Hepatocyte (in vitro differentiated cells): Measurements from ENCODE around the gene BBS1. TPM values are rescaled to one million over a fixed set of nuclear protein-coding genes. Genes with fewer than 3 reads are reported as not detected.

Experiments used
- DNase-seq: peaks from one replicate; pipeline ENCODE4 v3.0.0-alpha.2; 2016; ENCODE audit warnings: low spot score
- H2AFZ ChIP-seq: fragments of 200-600 bp; sonication (generic); 2 replicates; pipeline ENCODE4 v1.6.0; 2016; ENCODE audit warnings: antibody characterized with exemption, mild to moderate bottlenecking
- H3K27ac ChIP-seq: fragments of 200-600 bp; sonication (generic); 2 replicates; pipeline ENCODE4 v1.5.1; 2016; ENCODE audit warnings: mild to moderate bottlenecking
- H3K27me3 ChIP-seq: fragments of 200-600 bp; sonication (generic); 2 replicates; pipeline ENCODE4 v1.6.1; 2016
- H3K36me3 ChIP-seq: fragments of 200-600 bp; sonication (generic); replicated peaks from 2 replicates; pipeline ENCODE4 v1.5.1; 2016; ENCODE audit warnings: low read depth; ENCODE audit not compliant: insufficient read depth
- H3K4me1 ChIP-seq: fragments of 200-600 bp; sonication (generic); 2 replicates; pipeline ENCODE4 v1.5.1; 2016; ENCODE audit warnings: mild to moderate bottlenecking, moderate library complexity; ENCODE audit not compliant: insufficient read depth
- H3K4me2 ChIP-seq: fragments of 200-600 bp; sonication (generic); 2 replicates; pipeline ENCODE4 v1.6.0; 2016
- H3K4me3 ChIP-seq: fragments of 200-600 bp; sonication (generic); 2 replicates; pipeline ENCODE4 v1.5.1; 2016; ENCODE audit warnings: mild to moderate bottlenecking
- H3K79me2 ChIP-seq: fragments of 200-600 bp; sonication (generic); 2 replicates; pipeline ENCODE4 v1.6.0; 2017; ENCODE audit warnings: mild to moderate bottlenecking
- H3K9me2 ChIP-seq: fragments of 200-600 bp; sonication (generic); replicated peaks from 2 replicates; pipeline ENCODE4 v1.6.0; 2017; ENCODE audit warnings: mild to moderate bottlenecking; ENCODE audit not compliant: insufficient read depth
- H3K9me3 ChIP-seq: fragments of 200-600 bp; sonication (generic); 2 replicates; pipeline ENCODE4 v1.5.1; 2016; ENCODE audit warnings: low read depth, mild to moderate bottlenecking
- H4K20me1 ChIP-seq: fragments of 200-600 bp; sonication (generic); 2 replicates; pipeline ENCODE4 v1.6.0; 2016; ENCODE audit warnings: mild to moderate bottlenecking; ENCODE audit not compliant: insufficient read depth, poor library complexity, severe bottlenecking
- EZH2 ChIP-seq: fragments of 200-600 bp; sonication (generic); IDR thresholded peaks from 2 replicates; pipeline ENCODE4 v1.6.1; 2016; ENCODE audit warnings: antibody characterized with exemption, mild to moderate bottlenecking, borderline replicate concordance
- EZH2phosphoT487 ChIP-seq: fragments of 200-600 bp; sonication (generic); IDR thresholded peaks from one replicate; pipeline ENCODE4 v1.6.1; 2018; ENCODE audit warnings: antibody characterized with exemption, mild to moderate bottlenecking, low read depth, moderate library complexity; ENCODE audit not compliant: unreplicated experiment, severe bottlenecking
- WGBS: methylation state at CpG from one replicate; pipeline ENCODE4 v1.1.6; 2016; ENCODE audit warnings: low lambda C conversion rate; ENCODE audit errors: missing lambda C conversion rate; 5-methylcytosine and 5-hydroxymethylcytosine counted together
- polyA plus RNA-seq: library from polyadenylated mRNA; unstranded; fragments of >200 nt; fragmentation: Nextera tagmentation; extraction: Ambion mirVana; gene quantifications from 2 replicates; pipeline ENCODE4 v1.2.1, GENCODE V29; 2016
- total RNA-seq: library from RNA; depleted of rRNA; stranded (reverse); fragments of >200 nt; gene quantifications from 2 replicates; pipeline ENCODE4 v1.2.3, GENCODE V29; 2014
- TF ChIP-seq, protein P1 (sequence below): fragments of 200-600 bp; sonication (generic); IDR thresholded peaks from 2 replicates; pipeline ENCODE4 v1.5.1; 2016; ENCODE audit warnings: antibody characterized with exemption, mild to moderate bottlenecking; ENCODE audit not compliant: poor library complexity

BBS1 gene
- total and polyA plus RNA-seq, 2 experiments from 2014 or later, result 25.1 to 27.7 TPM

DNA sequence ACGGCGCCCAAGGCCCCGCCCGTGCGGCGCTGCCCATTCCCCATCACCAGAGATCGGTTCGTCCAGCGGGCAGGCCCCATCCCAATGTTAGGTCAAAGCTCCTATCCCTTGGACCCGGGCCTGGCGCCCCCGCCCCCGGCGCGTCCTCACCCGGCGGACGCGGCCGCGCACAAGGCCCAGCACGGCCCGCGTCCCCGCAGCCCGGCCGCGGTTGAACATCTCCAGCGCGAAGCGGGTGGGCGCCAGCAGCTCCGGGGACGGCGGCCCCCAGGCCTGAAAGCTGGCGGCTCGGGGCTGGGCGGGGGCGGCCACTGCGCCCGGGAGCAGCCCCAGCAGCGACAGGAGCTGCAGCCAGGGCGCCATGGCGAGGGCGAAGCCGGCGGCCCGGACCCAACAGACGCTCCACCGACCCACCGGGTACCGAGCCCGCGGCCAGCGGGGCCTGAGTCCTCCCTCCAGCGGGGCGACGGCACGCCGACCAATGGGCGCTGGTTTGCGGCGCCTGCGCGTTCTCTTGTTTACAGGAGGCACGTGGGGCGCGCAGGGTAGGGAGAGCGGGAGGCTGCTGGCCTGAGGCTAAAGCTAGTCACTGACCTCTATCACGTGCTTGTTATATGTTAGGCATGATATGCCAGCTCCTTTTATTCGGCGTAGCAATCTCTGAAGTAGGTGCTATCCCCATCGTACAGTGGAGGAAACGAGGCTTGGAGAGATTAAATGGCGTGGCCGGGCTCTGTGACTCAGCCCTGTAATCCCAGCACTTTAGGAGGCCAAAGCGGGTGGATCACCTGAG, 57.9 kb downstream of the BBS1 start, which contains the start of gene CTSF:
TSS of gene CTSF (minus strand) at position 483 of the 793 bp plus-strand sequence. CDS start at position 363, 120 bp downstream.
- TF ChIP-seq EZH2, result no peak
- TF ChIP-seq, protein P1, sequence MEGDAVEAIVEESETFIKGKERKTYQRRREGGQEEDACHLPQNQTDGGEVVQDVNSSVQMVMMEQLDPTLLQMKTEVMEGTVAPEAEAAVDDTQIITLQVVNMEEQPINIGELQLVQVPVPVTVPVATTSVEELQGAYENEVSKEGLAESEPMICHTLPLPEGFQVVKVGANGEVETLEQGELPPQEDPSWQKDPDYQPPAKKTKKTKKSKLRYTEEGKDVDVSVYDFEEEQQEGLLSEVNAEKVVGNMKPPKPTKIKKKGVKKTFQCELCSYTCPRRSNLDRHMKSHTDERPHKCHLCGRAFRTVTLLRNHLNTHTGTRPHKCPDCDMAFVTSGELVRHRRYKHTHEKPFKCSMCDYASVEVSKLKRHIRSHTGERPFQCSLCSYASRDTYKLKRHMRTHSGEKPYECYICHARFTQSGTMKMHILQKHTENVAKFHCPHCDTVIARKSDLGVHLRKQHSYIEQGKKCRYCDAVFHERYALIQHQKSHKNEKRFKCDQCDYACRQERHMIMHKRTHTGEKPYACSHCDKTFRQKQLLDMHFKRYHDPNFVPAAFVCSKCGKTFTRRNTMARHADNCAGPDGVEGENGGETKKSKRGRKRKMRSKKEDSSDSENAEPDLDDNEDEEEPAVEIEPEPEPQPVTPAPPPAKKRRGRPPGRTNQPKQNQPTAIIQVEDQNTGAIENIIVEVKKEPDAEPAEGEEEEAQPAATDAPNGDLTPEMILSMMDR, result no peak
- no peak for TF ChIP-seq EZH2phosphoT487
- H3K27ac ChIP-seq, result no peak within 1 kb of the TSS
- H3K9me3 ChIP-seq, result no peaks in the 10 kb centered on the region
- no peaks in the 10 kb centered on the region for H4K20me1 ChIP-seq
- H3K27me3 ChIP-seq, result no peaks in the 10 kb centered on the region
- WGBS, result 97% methylated on average over 64 of the region's 77 CpGs
- H3K36me3 ChIP-seq, result no peaks in the 10 kb centered on the region
- H2AFZ ChIP-seq, result no peak within 1 kb of the TSS
- H3K9me2 ChIP-seq, result no peaks in the 10 kb centered on the region
- DNase-seq, result no peak
- no peaks in the 10 kb centered on the region for H3K79me2 ChIP-seq
- no peak within 1 kb of the TSS for H3K4me3 ChIP-seq
- H3K4me2 ChIP-seq, result no peak within 1 kb of the TSS
- H3K4me1 ChIP-seq, result no peaks in the 10 kb centered on the region

- H3K36me3 ChIP-seq, result no peaks in the 10 kb centered on the region
- no peak overlapping the region for H3K4me2 ChIP-seq
- WGBS, result 95% methylated on average over 7 of the region's 7 CpGs
- no peaks in the 10 kb centered on the region for H3K9me3 ChIP-seq
- TF ChIP-seq, protein P1, result no peak
- no peak for TF ChIP-seq EZH2
- no peak for TF ChIP-seq EZH2phosphoT487
- H3K79me2 ChIP-seq, result no peaks in the 10 kb centered on the region
- H3K27ac ChIP-seq, result no peak overlapping the region
- no peak overlapping the region for H3K4me3 ChIP-seq
- H3K27me3 ChIP-seq, result no peaks in the 10 kb centered on the region
- H4K20me1 ChIP-seq, result no peaks in the 10 kb centered on the region
- no peak overlapping the region for H2AFZ ChIP-seq
- H3K9me2 ChIP-seq, result no peaks in the 10 kb centered on the region
- no peaks in the 10 kb centered on the region for H3K4me1 ChIP-seq
- no peak for DNase-seq
These were observed 58.6 kb downstream of the BBS1 start for GRCh38 chr11:66569076-66569475.

- no peak overlapping the region for H3K4me2 ChIP-seq
- no peak for DNase-seq
- no peak overlapping the region for H3K4me3 ChIP-seq
- H3K27ac ChIP-seq, result peak overlapping the region; percentile 38
- 48% methylated on average over 5 of the region's 5 CpGs for WGBS
- no peaks in the 10 kb centered on the region for H3K9me2 ChIP-seq
- H3K27me3 ChIP-seq, result no peaks in the 10 kb centered on the region
- no peak overlapping the region for H2AFZ ChIP-seq
- H4K20me1 ChIP-seq, result no peaks in the 10 kb centered on the region
- TF ChIP-seq EZH2phosphoT487, result no peak
- no peak for TF ChIP-seq EZH2
- TF ChIP-seq, protein P1, result no peak
- no peaks in the 10 kb centered on the region for H3K4me1 ChIP-seq
- H3K79me2 ChIP-seq, result no peaks in the 10 kb centered on the region
- H3K9me3 ChIP-seq, result no peaks in the 10 kb centered on the region
- H3K36me3 ChIP-seq, result no peaks in the 10 kb centered on the region
These were observed 59.8 kb downstream of the BBS1 start for GRCh38 chr11:66570079-66570849.
